ENCODE measurements around the gene RAD51.

The RAD51 gene

GRCh38 chr15:40743485-40743901 is 48.5 kb downstream of the RAD51 start:
- Histone ChIP-seq H2BK120ac (ENCODE audit: low read depth, low read length) (no peak overlapping the region), H3K18ac (ENCODE audit: low read length) (no peak overlapping the region), H3K79me2 (ENCODE audit: control insufficient read depth, insufficient read depth, low read length) (no peaks in the 10 kb centered on the region), H2BK5ac (ENCODE audit: low read length) (no peak overlapping the region), H3K56ac (ENCODE audit: low read length) (no peak overlapping the region), H3K4me2 (ENCODE audit: low read length) (no peak overlapping the region), H3K9ac (ENCODE audit: low read length) (no peak overlapping the region), H3K36me3 (ENCODE audit: control insufficient read depth, insufficient read depth, low read length) (peaks cover 2% of the 10 kb centered on the region), H2AK5ac (ENCODE audit: low read length) (no peak overlapping the region), H4K5ac (ENCODE audit: low read length) (no peak overlapping the region), H3K4me3 (ENCODE audit: low read length) (no peak overlapping the region), H3K27me3 (ENCODE audit: insufficient read depth, low read length, poor library complexity) (no peaks in the 10 kb centered on the region), H2BK15ac (replicated peaks; ENCODE audit: low read depth) (no peak overlapping the region), H4K8ac (ENCODE audit: low read depth, low read length) (no peak overlapping the region), H3K27ac (ENCODE audit: low read depth, low read length) (no peak overlapping the region), H3K4ac (ENCODE audit: low read depth, low read length) (no peak overlapping the region), H3K4me1 (ENCODE audit: control insufficient read depth, low read depth, low read length) (no peaks in the 10 kb centered on the region), H3K79me1 (ENCODE audit: low read length) (peaks cover 2% of the 10 kb centered on the region), H3K23ac (ENCODE audit: low read length) (no peak overlapping the region)
- no CpG with 5 or more reads among the region's 2 CpGs for WGBS (ENCODE audit: extremely low coverage, insufficient coverage, low lambda C conversion rate)
- no peak for DNase-seq

GRCh38 chr15:40743921-40744814 is 49.2 kb downstream of the RAD51 start:
- H3K23ac ChIP-seq (ENCODE audit: low read length), result no peak overlapping the region
- no peak overlapping the region for H4K8ac ChIP-seq (ENCODE audit: low read depth, low read length)
- no peak overlapping the region for H3K4me2 ChIP-seq (ENCODE audit: low read length)
- H3K4me1 ChIP-seq (ENCODE audit: control insufficient read depth, low read depth, low read length), result no peaks in the 10 kb centered on the region
- H3K4ac ChIP-seq (ENCODE audit: low read depth, low read length), result no peak overlapping the region
- no peak overlapping the region for H2AK5ac ChIP-seq (ENCODE audit: low read length)
- no peak overlapping the region for H2BK5ac ChIP-seq (ENCODE audit: low read length)
- H3K18ac ChIP-seq (ENCODE audit: low read length), result no peak overlapping the region
- H3K79me1 ChIP-seq (ENCODE audit: low read length), result peaks cover 2% of the 10 kb centered on the region
- H3K4me3 ChIP-seq (ENCODE audit: low read length), result no peak overlapping the region
- H2BK15ac ChIP-seq (replicated peaks; ENCODE audit: low read depth), result no peak overlapping the region
- H2BK120ac ChIP-seq (ENCODE audit: low read depth, low read length), result no peak overlapping the region
- no peaks in the 10 kb centered on the region for H3K79me2 ChIP-seq (ENCODE audit: control insufficient read depth, insufficient read depth, low read length)
- peak; percentile 41 for DNase-seq
- no peak overlapping the region for H3K56ac ChIP-seq (ENCODE audit: low read length)
- no peak overlapping the region for H4K5ac ChIP-seq (ENCODE audit: low read length)
- peaks cover 2% of the 10 kb centered on the region for H3K36me3 ChIP-seq (ENCODE audit: control insufficient read depth, insufficient read depth, low read length)
- WGBS (ENCODE audit: extremely low coverage, insufficient coverage, low lambda C conversion rate), result no CpG with 5 or more reads among the region's 12 CpGs
- H3K27ac ChIP-seq (ENCODE audit: low read depth, low read length), result no peak overlapping the region
- H3K27me3 ChIP-seq (ENCODE audit: insufficient read depth, low read length, poor library complexity), result no peaks in the 10 kb centered on the region
- H3K9ac ChIP-seq (ENCODE audit: low read length), result no peak overlapping the region

GRCh38 chr15:40744815-40745152 is 49.8 kb downstream of the RAD51 start:
- Histone ChIP-seq H2BK15ac (replicated peaks; ENCODE audit: low read depth) (no peak overlapping the region), H3K23ac (ENCODE audit: low read length) (no peak overlapping the region), H4K5ac (ENCODE audit: low read length) (no peak overlapping the region), H3K4me1 (ENCODE audit: control insufficient read depth, low read depth, low read length) (no peaks in the 10 kb centered on the region), H3K4me2 (ENCODE audit: low read length) (no peak overlapping the region), H3K36me3 (ENCODE audit: control insufficient read depth, insufficient read depth, low read length) (peaks cover 2% of the 10 kb centered on the region), H2BK120ac (ENCODE audit: low read depth, low read length) (no peak overlapping the region), H3K79me1 (ENCODE audit: low read length) (peaks cover 2% of the 10 kb centered on the region), H3K4ac (ENCODE audit: low read depth, low read length) (no peak overlapping the region), H3K18ac (ENCODE audit: low read length) (no peak overlapping the region), H3K4me3 (ENCODE audit: low read length) (no peak overlapping the region), H3K9ac (ENCODE audit: low read length) (no peak overlapping the region), H3K27ac (ENCODE audit: low read depth, low read length) (no peak overlapping the region), H2BK5ac (ENCODE audit: low read length) (no peak overlapping the region), H3K56ac (ENCODE audit: low read length) (no peak overlapping the region), H3K79me2 (ENCODE audit: control insufficient read depth, insufficient read depth, low read length) (no peaks in the 10 kb centered on the region), H4K8ac (ENCODE audit: low read depth, low read length) (no peak overlapping the region), H2AK5ac (ENCODE audit: low read length) (no peak overlapping the region), H3K27me3 (ENCODE audit: insufficient read depth, low read length, poor library complexity) (no peaks in the 10 kb centered on the region)
- no peak for DNase-seq
- no CpG with 5 or more reads among the region's 5 CpGs for WGBS (ENCODE audit: extremely low coverage, insufficient coverage, low lambda C conversion rate)

- Histone ChIP-seq H3K23ac (ENCODE audit: low read length) (no peak overlapping the region), H3K27ac (ENCODE audit: low read depth, low read length) (no peak overlapping the region), H2BK5ac (ENCODE audit: low read length) (no peak overlapping the region), H3K4me1 (ENCODE audit: control insufficient read depth, low read depth, low read length) (no peaks in the 10 kb centered on the region), H3K79me2 (ENCODE audit: control insufficient read depth, insufficient read depth, low read length) (no peaks in the 10 kb centered on the region), H3K4ac (ENCODE audit: low read depth, low read length) (no peak overlapping the region), H3K36me3 (ENCODE audit: control insufficient read depth, insufficient read depth, low read length) (peaks cover 2% of the 10 kb centered on the region), H2AK5ac (ENCODE audit: low read length) (no peak overlapping the region), H3K27me3 (ENCODE audit: insufficient read depth, low read length, poor library complexity) (no peaks in the 10 kb centered on the region), H3K4me2 (ENCODE audit: low read length) (no peak overlapping the region), H3K56ac (ENCODE audit: low read length) (no peak overlapping the region), H2BK15ac (replicated peaks; ENCODE audit: low read depth) (no peak overlapping the region), H4K5ac (ENCODE audit: low read length) (no peak overlapping the region), H3K9ac (ENCODE audit: low read length) (no peak overlapping the region), H2BK120ac (ENCODE audit: low read depth, low read length) (no peak overlapping the region), H3K4me3 (ENCODE audit: low read length) (no peak overlapping the region), H4K8ac (ENCODE audit: low read depth, low read length) (no peak overlapping the region), H3K18ac (ENCODE audit: low read length) (no peak overlapping the region), H3K79me1 (ENCODE audit: low read length) (peaks cover 6% of the 10 kb centered on the region)
- no CpG with 5 or more reads among the region's 3 CpGs for WGBS (ENCODE audit: extremely low coverage, insufficient coverage, low lambda C conversion rate)
- DNase-seq, result peak; percentile 72
Measured at GRCh38 chr15:40746916-40747418, 52.0 kb downstream of the RAD51 start.

- H3K23ac ChIP-seq (ENCODE audit: low read length), result no peak overlapping the region
- no peak overlapping the region for H2BK120ac ChIP-seq (ENCODE audit: low read depth, low read length)
- no peak overlapping the region for H3K18ac ChIP-seq (ENCODE audit: low read length)
- peaks cover 9% of the 10 kb centered on the region for H3K79me1 ChIP-seq (ENCODE audit: low read length)
- no CpG with 5 or more reads among the region's 7 CpGs for WGBS (ENCODE audit: extremely low coverage, insufficient coverage, low lambda C conversion rate)
- H3K56ac ChIP-seq (ENCODE audit: low read length), result no peak overlapping the region
- H3K36me3 ChIP-seq (ENCODE audit: control insufficient read depth, insufficient read depth, low read length), result no peaks in the 10 kb centered on the region
- peak overlapping the region; percentile 8 for H3K27ac ChIP-seq (ENCODE audit: low read depth, low read length)
- no peak overlapping the region for H2BK5ac ChIP-seq (ENCODE audit: low read length)
- no peak overlapping the region for H4K8ac ChIP-seq (ENCODE audit: low read depth, low read length)
- H3K4ac ChIP-seq (ENCODE audit: low read depth, low read length), result no peak overlapping the region
- H3K4me3 ChIP-seq (ENCODE audit: low read length), result no peak overlapping the region
- H2BK15ac ChIP-seq (replicated peaks; ENCODE audit: low read depth), result no peak overlapping the region
- DNase-seq, result no peak
- H3K4me2 ChIP-seq (ENCODE audit: low read length), result no peak overlapping the region
- no peaks in the 10 kb centered on the region for H3K27me3 ChIP-seq (ENCODE audit: insufficient read depth, low read length, poor library complexity)
- no peak overlapping the region for H3K9ac ChIP-seq (ENCODE audit: low read length)
- H2AK5ac ChIP-seq (ENCODE audit: low read length), result no peak overlapping the region
- H4K5ac ChIP-seq (ENCODE audit: low read length), result no peak overlapping the region
- H3K4me1 ChIP-seq (ENCODE audit: control insufficient read depth, low read depth, low read length), result no peaks in the 10 kb centered on the region
- H3K79me2 ChIP-seq (ENCODE audit: control insufficient read depth, insufficient read depth, low read length), result peaks cover 2% of the 10 kb centered on the region
Measured at GRCh38 chr15:40747685-40748631, 53.0 kb downstream of the RAD51 start.
